CD14-positive monocyte (primary cell): ENCODE results near the gene ZNF232. TPM values are rescaled to one million over a fixed set of nuclear protein-coding genes. Genes with fewer than 3 reads are reported as not detected.
"Not testable (repeated sequence)": the region's sequence is repeated elsewhere in the genome, so short reads cannot be mapped to it uniquely, and the experiment has no call there.

Source experiments
- DNase-seq, 3 donors: peaks; one replicate each; pipeline ENCODE4 v3.0.0-alpha.2; 2011 to 2022
- H2AFZ ChIP-seq: 2 replicates; pipeline ENCODE4 v1.6.0; 2012; ENCODE audit warnings: mild to moderate bottlenecking, low read depth, low read length, inconsistent platforms; ENCODE audit not compliant: insufficient read depth, poor library complexity, severe bottlenecking
- H3K27ac ChIP-seq, 2 donors: 1 replicate in 1 of 2; 2 replicates in 1 of 2; pipeline ENCODE4 v1.5.1; 2012 to 2013; ENCODE audit warnings: low read length in 2 of 2, control low read depth in 1 of 2, inconsistent platforms in 1 of 2, low read depth in 1 of 2, mild to moderate bottlenecking in 1 of 2
- H3K27me3 ChIP-seq, 2 donors: one replicate each; pipeline versions ENCODE4 v1.6.0 to v1.6.1; 2011 to 2013; ENCODE audit warnings: low read length in 2 of 2; ENCODE audit not compliant: control insufficient read depth in 2 of 2, insufficient read depth in 2 of 2
- H3K36me3 ChIP-seq, 2 donors: replicated peaks in 1 of 2; 1 replicate in 1 of 2; 2 replicates in 1 of 2; pipeline versions ENCODE4 v1.5.1 to v1.6.1; 2012 to 2013; ENCODE audit warnings: low read length in 2 of 2, control low read depth in 1 of 2, inconsistent platforms in 1 of 2, mild to moderate bottlenecking in 1 of 2; ENCODE audit not compliant: insufficient read depth in 2 of 2, control insufficient read depth in 1 of 2
- H3K4me1 ChIP-seq, 2 donors: 1 replicate in 1 of 2; 2 replicates in 1 of 2; pipeline versions ENCODE4 v1.5.1 to v1.6.1; 2012 to 2013; ENCODE audit warnings: low read length in 2 of 2, control low read depth in 1 of 2, inconsistent platforms in 1 of 2, mild to moderate bottlenecking in 1 of 2, moderate library complexity in 1 of 2; ENCODE audit not compliant: insufficient read depth in 2 of 2, control insufficient read depth in 1 of 2
- H3K4me2 ChIP-seq: replicated peaks from 2 replicates; pipeline ENCODE3; 2012; ENCODE audit warnings: low read length, moderate library complexity, mild to moderate bottlenecking; ENCODE audit not compliant: poor library complexity, severe bottlenecking; ENCODE audit errors: extremely low read depth
- H3K4me3 ChIP-seq, 3 experiments: fragments of 200-600 bp in 1 of 3; sonication (generic) in 1 of 3; replicated peaks in 1 of 3; 1 replicate in 2 of 3; 2 replicates in 1 of 3; pipeline ENCODE4 v1.5.1; 2011 to 2013; ENCODE audit warnings: low read length in 3 of 3, mild to moderate bottlenecking in 3 of 3, control low read depth in 2 of 3, low read depth in 2 of 3, inconsistent platforms in 1 of 3, moderate library complexity in 1 of 3
- H3K79me2 ChIP-seq: 2 replicates; pipeline ENCODE4 v1.6.0; 2012; ENCODE audit warnings: mild to moderate bottlenecking, control low read depth, inconsistent platforms, low read length, moderate library complexity; ENCODE audit not compliant: insufficient read depth
- H3K9ac ChIP-seq: 2 replicates; pipeline ENCODE4 v1.6.0; 2017; ENCODE audit warnings: low read length, mild to moderate bottlenecking; ENCODE audit not compliant: insufficient read depth, poor library complexity, severe bottlenecking
- H3K9me3 ChIP-seq, 2 donors: replicated peaks in 1 of 2; 1 replicate in 1 of 2; 2 replicates in 1 of 2; pipeline versions ENCODE4 v1.5.1 to v1.6.1; 2012 to 2013; ENCODE audit warnings: low read length in 2 of 2, control low read depth in 1 of 2; ENCODE audit not compliant: control insufficient read depth in 1 of 2, insufficient read depth in 1 of 2
- H4K20me1 ChIP-seq: 2 replicates; pipeline ENCODE4 v1.6.0; 2012; ENCODE audit warnings: mild to moderate bottlenecking, low read length, control low read depth, moderate library complexity; ENCODE audit not compliant: insufficient read depth
- H3K27ac Mint-ChIP-seq, 7 donors: one replicate each; pipeline ENCODE4 v1.8.0; 2020; ENCODE audit warnings: mild to moderate bottlenecking in 7 of 7, mixed read lengths in 7 of 7, moderate library complexity in 6 of 7, inconsistent platforms in 2 of 7
- H3K27me3 Mint-ChIP-seq, 3 donors: one replicate each; pipeline ENCODE4 v1.8.0; 2021 to 2022; ENCODE audit warnings: low read depth in 3 of 3, mild to moderate bottlenecking in 3 of 3, mixed read lengths in 3 of 3, moderate library complexity in 3 of 3, inconsistent platforms in 1 of 3
- H3K36me3 Mint-ChIP-seq, 2 donors: one replicate each; pipeline ENCODE4 v1.8.0; 2020; ENCODE audit warnings: mixed read lengths in 2 of 2, inconsistent platforms in 1 of 2, mild to moderate bottlenecking in 1 of 2
- H3K4me1 Mint-ChIP-seq: one replicate; pipeline ENCODE4 v1.8.0; 2020; ENCODE audit warnings: mild to moderate bottlenecking, mixed read lengths
- H3K4me3 Mint-ChIP-seq, 2 donors: one replicate each; pipeline ENCODE4 v1.8.0; 2020; ENCODE audit warnings: mild to moderate bottlenecking in 2 of 2, mixed read lengths in 2 of 2, moderate library complexity in 1 of 2
- H3K9me3 Mint-ChIP-seq, 7 donors: one replicate each; pipeline ENCODE4 v1.8.0; 2020 to 2022; ENCODE audit warnings: mixed read lengths in 7 of 7, mild to moderate bottlenecking in 6 of 7, moderate library complexity in 6 of 7, inconsistent platforms in 2 of 7
- WGBS: methylation state at CpG from one replicate; pipeline ENCODE4 v1.1.5; 2013; ENCODE audit warnings: missing lambda C conversion rate; ENCODE audit not compliant: insufficient coverage; 5-methylcytosine and 5-hydroxymethylcytosine counted together
- intact Hi-C, 2 donors: fragments of 100-400 bp; cut with micrococcal nuclease; formaldehyde crosslinking; loops; one replicate each; pipeline versions ENCODE4 v1.15.0 to v1.15.1; 2023
- polyA plus RNA-seq, 3 donors: library from polyadenylated mRNA; depleted of rRNA in 1 of 3; unstranded in 2 of 3; stranded (reverse) in 1 of 3; fragments of 300-500 nt in 2 of 3; fragments of >200 nt in 1 of 3; fragmentation: Illumina TruSeq in 2 of 3; gene quantifications; 1 replicate in 2 of 3; 2 replicates in 1 of 3; pipeline ENCODE4 v1.2.3, GENCODE V29; 2012 to 2021
- TF ChIP-seq, protein P1 (sequence below): fragments of 200-600 bp; IDR thresholded peaks from one replicate; pipeline ENCODE4 v1.8.0; 2022; ENCODE audit warnings: antibody characterized with exemption, mild to moderate bottlenecking

The ZNF232 gene
- polyA plus RNA-seq, 3 donors, result 2.2 to 3.1 (median 3.0) TPM

DNA sequence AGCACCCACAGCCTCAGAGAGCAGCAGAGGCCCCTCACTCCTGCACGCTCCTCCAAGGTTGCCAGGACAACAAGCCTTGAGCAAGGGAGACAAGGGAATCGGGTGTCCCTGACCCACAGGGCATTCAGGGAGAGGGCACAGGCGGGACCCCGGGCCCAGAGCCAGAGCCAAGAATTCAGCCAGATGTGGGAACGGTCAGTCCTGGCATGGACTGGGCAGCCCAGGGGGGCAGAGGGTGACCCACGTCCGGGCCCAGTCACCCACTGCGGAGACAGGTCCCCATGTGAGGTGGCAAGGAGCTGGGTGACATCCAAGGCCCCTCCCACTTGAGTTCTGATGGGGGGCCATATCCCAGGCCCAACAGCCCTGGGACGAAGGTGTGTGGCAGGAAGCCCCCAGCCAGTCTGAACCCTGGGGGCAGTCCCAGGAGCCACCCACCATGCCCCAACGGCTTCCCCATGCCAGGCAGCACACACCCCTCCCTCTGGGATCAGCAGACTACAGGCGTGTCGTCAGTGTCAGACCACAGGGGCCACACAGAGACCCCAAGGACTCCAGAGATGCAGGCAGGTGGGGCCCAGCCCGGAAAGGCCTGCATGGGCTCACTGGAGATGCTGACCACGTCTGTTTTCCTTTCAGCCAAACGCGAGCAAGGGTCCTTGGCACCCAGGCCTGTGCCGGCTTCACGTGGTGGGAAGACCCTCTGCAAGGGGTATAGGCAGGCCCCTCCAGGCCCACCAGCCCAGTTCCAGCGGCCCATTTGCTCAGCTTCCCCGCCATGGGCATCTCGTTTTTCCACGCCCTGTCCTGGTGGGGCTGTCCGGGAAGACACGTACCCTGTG lies 27.2 kb upstream of the ZNF232 start:
- 94% methylated on average over 20 of the region's 24 CpGs for WGBS
- no peaks in the 10 kb centered on the region for H3K4me1 ChIP-seq
- H3K79me2 ChIP-seq, result no peaks in the 10 kb centered on the region
- Mint-ChIP-seq H3K9me3 (no peaks in the 10 kb centered on the region), H3K36me3 (no peaks in the 10 kb centered on the region), H3K27ac (peak overlapping the region in 1 of 7 donors; percentile 50), H3K4me1 (peaks cover 7% of the 10 kb centered on the region), H3K4me3 (no peak overlapping the region), H3K27me3 (peaks cover 2 to 3% (median 2%) of the 10 kb centered on the region in 3 donors)
- no peaks in the 10 kb centered on the region for H4K20me1 ChIP-seq
- H3K27ac ChIP-seq, result no peak overlapping the region
- H3K9me3 ChIP-seq, result no peaks in the 10 kb centered on the region
- no peaks in the 10 kb centered on the region for H3K36me3 ChIP-seq
- DNase-seq, result no peak
- intact Hi-C loops, result no loop called here
- no peak overlapping the region for H3K9ac ChIP-seq
- no peak overlapping the region for H2AFZ ChIP-seq
- H3K4me2 ChIP-seq, result no peak overlapping the region
- TF ChIP-seq, protein P1, sequence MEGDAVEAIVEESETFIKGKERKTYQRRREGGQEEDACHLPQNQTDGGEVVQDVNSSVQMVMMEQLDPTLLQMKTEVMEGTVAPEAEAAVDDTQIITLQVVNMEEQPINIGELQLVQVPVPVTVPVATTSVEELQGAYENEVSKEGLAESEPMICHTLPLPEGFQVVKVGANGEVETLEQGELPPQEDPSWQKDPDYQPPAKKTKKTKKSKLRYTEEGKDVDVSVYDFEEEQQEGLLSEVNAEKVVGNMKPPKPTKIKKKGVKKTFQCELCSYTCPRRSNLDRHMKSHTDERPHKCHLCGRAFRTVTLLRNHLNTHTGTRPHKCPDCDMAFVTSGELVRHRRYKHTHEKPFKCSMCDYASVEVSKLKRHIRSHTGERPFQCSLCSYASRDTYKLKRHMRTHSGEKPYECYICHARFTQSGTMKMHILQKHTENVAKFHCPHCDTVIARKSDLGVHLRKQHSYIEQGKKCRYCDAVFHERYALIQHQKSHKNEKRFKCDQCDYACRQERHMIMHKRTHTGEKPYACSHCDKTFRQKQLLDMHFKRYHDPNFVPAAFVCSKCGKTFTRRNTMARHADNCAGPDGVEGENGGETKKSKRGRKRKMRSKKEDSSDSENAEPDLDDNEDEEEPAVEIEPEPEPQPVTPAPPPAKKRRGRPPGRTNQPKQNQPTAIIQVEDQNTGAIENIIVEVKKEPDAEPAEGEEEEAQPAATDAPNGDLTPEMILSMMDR, result no peak
- H3K4me3 ChIP-seq, result no peak overlapping the region
- H3K27me3 ChIP-seq, result no peaks in the 10 kb centered on the region

DNA sequence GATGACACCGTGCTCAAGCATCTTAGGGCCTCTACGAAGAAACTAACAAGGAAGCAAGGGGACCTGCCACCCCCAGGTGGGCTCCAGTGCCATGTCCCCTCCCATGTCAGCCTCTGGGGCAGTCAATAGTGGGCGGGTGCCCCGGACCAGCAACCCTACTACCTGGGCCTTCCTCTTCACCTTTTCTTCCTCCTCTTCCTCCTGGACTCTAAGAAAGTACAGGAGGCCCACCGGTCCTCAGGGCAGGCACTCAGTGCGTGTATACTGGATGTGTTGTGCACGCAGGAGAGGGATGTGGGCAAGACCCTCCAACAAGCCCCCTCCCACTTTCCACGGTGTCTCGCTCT lies 26.5 kb upstream of the ZNF232 start:
- H3K79me2 ChIP-seq, H3K36me3 Mint-ChIP-seq, H3K4me2 ChIP-seq, H3K27me3 ChIP-seq, H3K27ac ChIP-seq, intact Hi-C loops, DNase-seq, H3K27me3 Mint-ChIP-seq, H3K4me1 Mint-ChIP-seq, H3K9ac ChIP-seq, H3K9me3 ChIP-seq, H3K9me3 Mint-ChIP-seq, H3K4me1 ChIP-seq, H2AFZ ChIP-seq, H3K4me3 Mint-ChIP-seq, H3K36me3 ChIP-seq, H3K27ac Mint-ChIP-seq, H4K20me1 ChIP-seq, H3K4me3 ChIP-seq: not testable (repeated sequence)
- 93% methylated on average over 5 of the region's 9 CpGs for whole genome bisulfite sequencing

DNA sequence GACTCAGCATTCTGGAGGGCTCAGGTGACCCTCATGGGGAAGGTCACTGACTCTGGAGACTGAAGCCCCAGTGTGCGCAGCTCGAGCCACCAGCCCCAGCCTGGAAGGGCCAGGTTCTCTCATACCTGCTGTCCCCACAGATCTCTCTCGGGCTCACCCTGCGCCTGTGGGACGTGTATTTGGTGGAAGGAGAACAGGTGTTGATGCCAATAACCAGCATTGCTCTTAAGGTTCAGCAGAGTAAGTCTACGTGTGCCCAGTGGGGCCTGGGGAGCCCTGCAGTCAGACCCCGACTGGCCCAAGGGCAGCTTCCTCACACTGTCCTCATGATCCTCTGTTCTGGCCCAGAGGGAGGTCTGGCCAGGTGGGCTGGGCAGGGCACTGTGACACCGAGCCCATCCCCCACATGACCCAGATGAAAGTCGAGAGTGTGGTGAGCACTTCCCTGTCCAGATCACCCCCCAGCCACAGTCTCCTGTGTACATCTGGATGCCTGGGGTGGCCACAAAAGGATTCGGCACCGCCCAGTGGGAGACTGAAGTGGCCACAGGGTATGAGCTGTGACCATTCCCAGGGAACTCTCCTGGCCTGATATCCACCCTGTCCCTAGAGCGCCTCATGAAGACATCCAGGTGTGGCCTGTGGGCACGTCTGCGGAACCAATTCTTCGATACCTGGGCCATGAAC lies 26.0 kb upstream of the ZNF232 start:
- H2AFZ ChIP-seq, DNase-seq, H3K9me3 Mint-ChIP-seq, H3K9me3 ChIP-seq, H3K9ac ChIP-seq, H4K20me1 ChIP-seq, H3K79me2 ChIP-seq, H3K4me3 Mint-ChIP-seq, H3K27me3 ChIP-seq, H3K27ac ChIP-seq, H3K4me1 Mint-ChIP-seq, H3K36me3 ChIP-seq, H3K4me2 ChIP-seq, intact Hi-C loops, H3K27me3 Mint-ChIP-seq, H3K36me3 Mint-ChIP-seq, H3K4me1 ChIP-seq, H3K27ac Mint-ChIP-seq, H3K4me3 ChIP-seq: not testable (repeated sequence)
- 93% methylated on average over 13 of the region's 15 CpGs for WGBS
